VCaP (cell line): ENCODE measurements around the gene TTC34.

Source experiments
- H3K27ac ChIP-seq: fragments of 450-650 bp; 2 replicates; pipeline ENCODE4 v1.5.1; 2017
- CTCF ChIP-seq: fragments of 450-650 bp; conservative IDR thresholded peaks from 2 replicates; pipeline ENCODE4 v1.5.1; 2017; ENCODE audit warnings: mild to moderate bottlenecking, moderate library complexity

The TTC34 gene

GRCh38 chr1:2812939-2813653 lies 11.6 kb upstream of the TTC34 start:
- H3K27ac ChIP-seq, result no peak overlapping the region
- no peak for TF ChIP-seq CTCF

- H3K27ac ChIP-seq, result no peak overlapping the region
- no peak for TF ChIP-seq CTCF
Observed at GRCh38 chr1:2812136-2812535, 10.6 kb upstream of the TTC34 start.

GRCh38 chr1:2811533-2811918 lies 10.0 kb upstream of the TTC34 start:
- no peak overlapping the region for H3K27ac ChIP-seq
- TF ChIP-seq CTCF, result no peak

GRCh38 chr1:2810899-2811532 lies 9.5 kb upstream of the TTC34 start:
- no peak for TF ChIP-seq CTCF
- no peak overlapping the region for H3K27ac ChIP-seq

GRCh38 chr1:2810281-2810680 lies 8.8 kb upstream of the TTC34 start:
- no peak overlapping the region for H3K27ac ChIP-seq
- no peak for TF ChIP-seq CTCF

GRCh38 chr1:2809656-2810055 lies 8.2 kb upstream of the TTC34 start:
- TF ChIP-seq CTCF, result no peak
- no peak overlapping the region for H3K27ac ChIP-seq

GRCh38 chr1:2808831-2809605 lies 7.5 kb upstream of the TTC34 start:
- H3K27ac ChIP-seq, result no peak overlapping the region
- no peak for TF ChIP-seq CTCF
